Stimulated activated CD8-positive, alpha-beta memory T cell treated with anti-CD3 and anti-CD28 coated beads, Interleukin-7, amount 100 ng/mL, for 1 hour (primary cell): ENCODE measurements around the gene TMTC4.

Experiments used
- DNase-seq, 2 donors: peaks; one replicate each; pipeline ENCODE4 v3.0.0-alpha.2; 2020; ENCODE audit warnings: low read depth in 2 of 2

The TMTC4 gene

GRCh38 chr13:100667894-100668293 is 6.7 kb downstream of the TMTC4 start:
- no peak for DNase-seq

GRCh38 chr13:100666124-100666523 is 8.5 kb downstream of the TMTC4 start:
- DNase-seq = no peak

- DNase-seq = no peak
Measured at GRCh38 chr13:100665403-100665802, 9.2 kb downstream of the TMTC4 start.

GRCh38 chr13:100664171-100664900 is 10.3 kb downstream of the TMTC4 start:
- no peak for DNase-seq

GRCh38 chr13:100662468-100663211 is 12.0 kb downstream of the TMTC4 start:
- no peak for DNase-seq

- no peak for DNase-seq
Measured at GRCh38 chr13:100660761-100661160, 13.8 kb downstream of the TMTC4 start.

GRCh38 chr13:100659578-100659977 is 15.0 kb downstream of the TMTC4 start:
- DNase-seq = no peak

- DNase-seq = no peak
Measured at GRCh38 chr13:100658363-100658762, 16.2 kb downstream of the TMTC4 start.

GRCh38 chr13:100657881-100658315 is 16.7 kb downstream of the TMTC4 start:
- no peak for DNase-seq

GRCh38 chr13:100652510-100652909 is 22.1 kb downstream of the TMTC4 start:
- DNase-seq = no peak

- no peak for DNase-seq
Measured at GRCh38 chr13:100650326-100650725, 24.3 kb downstream of the TMTC4 start.

- no peak for DNase-seq
Measured at GRCh38 chr13:100648354-100648753, 26.2 kb downstream of the TMTC4 start.

GRCh38 chr13:100646871-100647270 is 27.7 kb downstream of the TMTC4 start:
- DNase-seq = no peak

GRCh38 chr13:100646030-100646673 is 28.4 kb downstream of the TMTC4 start:
- no peak for DNase-seq

GRCh38 chr13:100645382-100645781 is 29.2 kb downstream of the TMTC4 start:
- DNase-seq = no peak

- no peak for DNase-seq
Measured at GRCh38 chr13:100644371-100644770, 30.2 kb downstream of the TMTC4 start.

- no peak for DNase-seq
Measured at GRCh38 chr13:100637796-100638195, 36.8 kb downstream of the TMTC4 start.

- no peak for DNase-seq
Measured at GRCh38 chr13:100637380-100637779, 37.2 kb downstream of the TMTC4 start.

GRCh38 chr13:100636441-100636840 is 38.2 kb downstream of the TMTC4 start:
- no peak for DNase-seq

- no peak for DNase-seq
Measured at GRCh38 chr13:100636004-100636403, 38.6 kb downstream of the TMTC4 start.

GRCh38 chr13:100634696-100635095 is 39.9 kb downstream of the TMTC4 start:
- no peak for DNase-seq

GRCh38 chr13:100633461-100633860 is 41.1 kb downstream of the TMTC4 start:
- DNase-seq = no peak

GRCh38 chr13:100630555-100630954 is 44.0 kb downstream of the TMTC4 start:
- no peak for DNase-seq
